HEK293 (cell line): ENCODE data around the gene CNTFR.
A peak's percentile ranks its signal among the peaks of the same experiment; 100 is the strongest.

Source experiments
- GLI2 ChIP-seq: fragments of 450-650 bp; formaldehyde crosslinking; IDR thresholded peaks from 2 replicates; pipeline ENCODE4; 2017; ENCODE audit warnings: missing biosample characterization, missing genetic modification characterization, low read depth, borderline replicate concordance
- GLI4 ChIP-seq: fragments of 450-650 bp; formaldehyde crosslinking; IDR thresholded peaks from 2 replicates; pipeline ENCODE4 v1.5.1; 2016; ENCODE audit warnings: missing biosample characterization, missing genetic modification characterization
- HOXD13 ChIP-seq: sonication (generic); formaldehyde crosslinking; IDR thresholded peaks from 2 replicates; pipeline ENCODE4 v1.8.0; 2022; ENCODE audit warnings: missing genetic modification reagents, borderline replicate concordance
- SETDB1 ChIP-seq: IDR thresholded peaks from one replicate; pipeline ENCODE4 v1.6.1; 2017; ENCODE audit warnings: mild to moderate bottlenecking, low read length, moderate library complexity, mixed read lengths; ENCODE audit not compliant: insufficient read length
- ZNF121 ChIP-seq: fragments of 450-650 bp; formaldehyde crosslinking; IDR thresholded peaks from 2 replicates; pipeline ENCODE4 v1.5.1; 2016; ENCODE audit warnings: missing biosample characterization, missing genetic modification characterization
- ZNF140 ChIP-seq: fragments of 450-650 bp; formaldehyde crosslinking; IDR thresholded peaks from 2 replicates; pipeline ENCODE4 v1.5.1; 2016; ENCODE audit warnings: missing biosample characterization, missing genetic modification characterization
- ZNF19 ChIP-seq: fragments of 450-650 bp; formaldehyde crosslinking; IDR thresholded peaks from 2 replicates; pipeline ENCODE4; 2016; ENCODE audit warnings: missing biosample characterization, missing genetic modification characterization, low read depth
- ZNF239 ChIP-seq: fragments of 450-650 bp; formaldehyde crosslinking; IDR thresholded peaks from 2 replicates; pipeline ENCODE4 v1.5.1; 2016; ENCODE audit warnings: missing biosample characterization, missing genetic modification characterization
- ZNF266 ChIP-seq: fragments of 450-650 bp; formaldehyde crosslinking; IDR thresholded peaks from 2 replicates; pipeline ENCODE4 v1.5.1; 2016; ENCODE audit warnings: missing biosample characterization, missing genetic modification characterization, low read depth
- ZNF394 ChIP-seq: fragments of 450-650 bp; formaldehyde crosslinking; IDR thresholded peaks from 2 replicates; pipeline ENCODE4 v1.5.1; 2016; ENCODE audit warnings: missing biosample characterization, missing genetic modification characterization, mild to moderate bottlenecking, moderate library complexity, borderline replicate concordance
- ZNF404 ChIP-seq: fragments of 450-650 bp; formaldehyde crosslinking; IDR thresholded peaks from 2 replicates; pipeline ENCODE4 v1.5.1; 2017; ENCODE audit warnings: missing biosample characterization, missing genetic modification characterization
- ZNF426 ChIP-seq: fragments of 450-650 bp; formaldehyde crosslinking; IDR thresholded peaks from 2 replicates; pipeline ENCODE4 v1.5.1; 2017; ENCODE audit warnings: missing biosample characterization, missing genetic modification characterization, mild to moderate bottlenecking, inconsistent platforms, moderate library complexity
- ZNF473 ChIP-seq: fragments of 450-650 bp; formaldehyde crosslinking; IDR thresholded peaks from 2 replicates; pipeline ENCODE4 v1.5.1; 2017; ENCODE audit warnings: missing biosample characterization, missing genetic modification characterization
- ZNF48 ChIP-seq: fragments of 450-650 bp; formaldehyde crosslinking; IDR thresholded peaks from 2 replicates; pipeline ENCODE4 v1.5.1; 2016; ENCODE audit warnings: missing biosample characterization, missing genetic modification characterization
- ZNF529 ChIP-seq: fragments of 450-650 bp; formaldehyde crosslinking; IDR thresholded peaks from 2 replicates; pipeline ENCODE4 v1.5.1; 2017; ENCODE audit warnings: missing genetic modification characterization, missing biosample characterization; ENCODE audit not compliant: insufficient replicate concordance
- ZNF571 ChIP-seq: fragments of 450-650 bp; formaldehyde crosslinking; IDR thresholded peaks from 2 replicates; pipeline ENCODE4 v1.5.0; 2017; ENCODE audit warnings: missing biosample characterization, missing genetic modification characterization
- ZNF677 ChIP-seq: fragments of 450-650 bp; IDR thresholded peaks from 2 replicates; pipeline ENCODE4 v1.5.0; 2018; ENCODE audit warnings: missing biosample characterization, mild to moderate bottlenecking, missing genetic modification characterization, moderate library complexity
- ZNF76 ChIP-seq: fragments of 450-650 bp; formaldehyde crosslinking; IDR thresholded peaks from 2 replicates; pipeline ENCODE4; 2016; ENCODE audit warnings: low read depth, missing biosample characterization, missing genetic modification characterization, borderline replicate concordance
- ZNF776 ChIP-seq: fragments of 450-650 bp; formaldehyde crosslinking; IDR thresholded peaks from 2 replicates; pipeline ENCODE4 v1.5.0; 2017; ENCODE audit warnings: missing biosample characterization, missing genetic modification characterization, borderline replicate concordance
- ZNF785 ChIP-seq: fragments of 450-650 bp; formaldehyde crosslinking; IDR thresholded peaks from 2 replicates; pipeline ENCODE4 v1.5.1; 2016; ENCODE audit warnings: missing biosample characterization, missing genetic modification characterization
- ZNF791 ChIP-seq: fragments of 450-650 bp; formaldehyde crosslinking; IDR thresholded peaks from 2 replicates; pipeline ENCODE4 v1.5.1; 2016; ENCODE audit warnings: missing biosample characterization, missing genetic modification characterization
- ZNF830 ChIP-seq: fragments of 450-650 bp; IDR thresholded peaks from 2 replicates; pipeline ENCODE4 v1.5.0; 2018; ENCODE audit warnings: missing biosample characterization, missing genetic modification characterization, low read depth, mild to moderate bottlenecking, moderate library complexity
- TF ChIP-seq, protein P1 (sequence below): fragments of 450-650 bp; formaldehyde crosslinking; IDR thresholded peaks from 2 replicates; pipeline ENCODE4 v1.5.1; 2016; ENCODE audit warnings: missing biosample characterization, missing genetic modification characterization
- TF ChIP-seq, protein P2 (sequence below): fragments of 450-650 bp; formaldehyde crosslinking; IDR thresholded peaks from 2 replicates; pipeline ENCODE4 v1.5.1; 2016; ENCODE audit warnings: missing biosample characterization, missing genetic modification characterization
- TF ChIP-seq, protein P3 (sequence below): fragments of 450-650 bp; formaldehyde crosslinking; IDR thresholded peaks from 2 replicates; pipeline ENCODE4 v1.5.1; 2016; ENCODE audit warnings: missing biosample characterization, missing genetic modification characterization, borderline replicate concordance
- TF ChIP-seq, protein P4 (sequence below): sonication (generic); formaldehyde crosslinking; IDR thresholded peaks from 2 replicates; pipeline ENCODE4 v1.8.1; 2022; ENCODE audit warnings: mild to moderate bottlenecking, moderate library complexity, missing genetic modification reagents
- TF ChIP-seq, protein P5 (sequence below): fragments of 450-650 bp; IDR thresholded peaks from 2 replicates; pipeline ENCODE4 v1.5.1; 2018; ENCODE audit warnings: missing biosample characterization, missing genetic modification characterization
- TF ChIP-seq, protein P6 (sequence below): fragments of 450-650 bp; formaldehyde crosslinking; IDR thresholded peaks from 2 replicates; pipeline ENCODE4 v1.5.1; 2016; ENCODE audit warnings: missing biosample characterization, missing genetic modification characterization
- TF ChIP-seq, protein P7 (sequence below): fragments of 450-650 bp; formaldehyde crosslinking; IDR thresholded peaks from 2 replicates; pipeline ENCODE4 v1.5.1; 2016; ENCODE audit warnings: missing biosample characterization, missing genetic modification characterization

The CNTFR gene

DNA sequence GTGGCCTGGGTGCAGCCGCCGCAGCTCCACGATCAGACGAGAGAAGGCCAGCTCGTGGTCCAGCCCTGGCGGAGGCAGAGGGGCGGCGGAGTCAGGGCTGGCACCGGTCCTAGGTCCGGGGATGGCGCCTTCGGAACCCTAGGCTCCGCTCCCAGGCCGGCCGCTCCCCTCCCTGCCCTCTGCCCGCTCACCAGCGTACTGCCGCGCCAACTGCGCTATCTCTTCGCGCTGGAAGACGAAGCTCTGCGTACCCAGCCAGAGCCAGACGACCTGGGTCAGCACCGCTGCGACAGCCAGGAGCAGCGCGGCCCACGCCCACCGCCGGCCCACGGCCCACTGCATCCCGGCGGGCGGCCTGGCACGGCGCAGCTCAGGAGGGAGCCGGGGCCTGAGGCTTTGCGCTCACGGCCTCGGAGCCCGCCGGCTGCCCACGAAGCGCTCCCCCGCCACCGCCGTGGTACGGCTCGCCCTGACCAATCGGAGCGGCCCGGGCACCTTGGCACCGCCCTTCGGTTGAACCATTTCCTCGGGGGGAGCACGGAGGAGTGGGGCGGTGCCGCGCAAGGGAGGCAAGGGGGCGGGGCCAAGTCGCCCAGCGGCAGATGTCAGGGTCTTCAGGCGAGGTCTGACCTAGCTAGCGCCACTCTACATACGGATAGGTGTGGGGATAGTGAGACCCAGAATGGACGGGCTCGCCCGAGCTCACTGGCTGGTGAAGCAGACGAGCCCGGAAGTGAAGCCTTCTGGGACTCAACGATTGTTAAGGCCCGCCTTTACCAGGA is 48.0 kb upstream of the CNTFR start, which contains the start of gene SIGMAR1 (continued):
- TF ChIP-seq, protein P1, sequence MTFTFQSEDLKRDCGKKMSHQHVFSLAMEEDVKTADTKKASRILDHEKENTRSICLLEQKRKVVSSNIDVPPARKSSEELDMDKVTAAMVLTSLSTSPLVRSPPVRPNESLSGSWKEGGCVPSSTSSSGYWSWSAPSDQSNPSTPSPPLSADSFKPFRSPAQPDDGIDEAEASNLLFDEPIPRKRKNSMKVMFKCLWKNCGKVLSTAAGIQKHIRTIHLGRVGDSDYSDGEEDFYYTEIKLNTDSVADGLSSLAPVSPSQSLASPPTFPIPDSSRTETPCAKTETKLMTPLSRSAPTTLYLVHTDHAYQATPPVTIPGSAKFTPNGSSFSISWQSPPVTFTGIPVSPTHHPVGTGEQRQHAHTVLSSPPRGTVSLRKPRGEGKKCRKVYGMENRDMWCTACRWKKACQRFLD (tag by site-specific recombination), result no peak
- TF ChIP-seq ZNF394 (tag by site-specific recombination), result no peak
- TF ChIP-seq GLI2 (tag by site-specific recombination), result no peak
- no peak for TF ChIP-seq ZNF830
- TF ChIP-seq, protein P2, sequence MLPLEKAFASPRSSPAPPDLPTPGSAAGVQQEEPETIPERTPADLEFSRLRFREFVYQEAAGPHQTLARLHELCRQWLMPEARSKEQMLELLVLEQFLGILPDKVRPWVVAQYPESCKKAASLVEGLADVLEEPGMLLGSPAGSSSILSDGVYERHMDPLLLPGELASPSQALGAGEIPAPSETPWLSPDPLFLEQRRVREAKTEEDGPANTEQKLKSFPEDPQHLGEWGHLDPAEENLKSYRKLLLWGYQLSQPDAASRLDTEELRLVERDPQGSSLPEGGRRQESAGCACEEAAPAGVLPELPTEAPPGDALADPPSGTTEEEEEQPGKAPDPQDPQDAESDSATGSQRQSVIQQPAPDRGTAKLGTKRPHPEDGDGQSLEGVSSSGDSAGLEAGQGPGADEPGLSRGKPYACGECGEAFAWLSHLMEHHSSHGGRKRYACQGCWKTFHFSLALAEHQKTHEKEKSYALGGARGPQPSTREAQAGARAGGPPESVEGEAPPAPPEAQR (tag by site-specific recombination), result no peak
- TF ChIP-seq, protein P3, sequence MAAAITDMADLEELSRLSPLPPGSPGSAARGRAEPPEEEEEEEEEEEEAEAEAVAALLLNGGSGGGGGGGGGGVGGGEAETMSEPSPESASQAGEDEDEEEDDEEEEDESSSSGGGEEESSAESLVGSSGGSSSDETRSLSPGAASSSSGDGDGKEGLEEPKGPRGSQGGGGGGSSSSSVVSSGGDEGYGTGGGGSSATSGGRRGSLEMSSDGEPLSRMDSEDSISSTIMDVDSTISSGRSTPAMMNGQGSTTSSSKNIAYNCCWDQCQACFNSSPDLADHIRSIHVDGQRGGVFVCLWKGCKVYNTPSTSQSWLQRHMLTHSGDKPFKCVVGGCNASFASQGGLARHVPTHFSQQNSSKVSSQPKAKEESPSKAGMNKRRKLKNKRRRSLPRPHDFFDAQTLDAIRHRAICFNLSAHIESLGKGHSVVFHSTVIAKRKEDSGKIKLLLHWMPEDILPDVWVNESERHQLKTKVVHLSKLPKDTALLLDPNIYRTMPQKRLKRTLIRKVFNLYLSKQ (tag by site-specific recombination), result no peak
- TF ChIP-seq ZNF791, result no peak
- no peak for TF ChIP-seq ZNF404 (tag by site-specific recombination)
- TF ChIP-seq ZNF76, result peak; percentile 62; the same call in 1 of the 2 replicates
- no peak; the same call in 1 of the 2 replicates for TF ChIP-seq ZNF677 (tag by site-specific recombination)
- TF ChIP-seq SETDB1, result no peak
- no peak for TF ChIP-seq ZNF140
- TF ChIP-seq ZNF776, result no peak
- TF ChIP-seq, protein P4, sequence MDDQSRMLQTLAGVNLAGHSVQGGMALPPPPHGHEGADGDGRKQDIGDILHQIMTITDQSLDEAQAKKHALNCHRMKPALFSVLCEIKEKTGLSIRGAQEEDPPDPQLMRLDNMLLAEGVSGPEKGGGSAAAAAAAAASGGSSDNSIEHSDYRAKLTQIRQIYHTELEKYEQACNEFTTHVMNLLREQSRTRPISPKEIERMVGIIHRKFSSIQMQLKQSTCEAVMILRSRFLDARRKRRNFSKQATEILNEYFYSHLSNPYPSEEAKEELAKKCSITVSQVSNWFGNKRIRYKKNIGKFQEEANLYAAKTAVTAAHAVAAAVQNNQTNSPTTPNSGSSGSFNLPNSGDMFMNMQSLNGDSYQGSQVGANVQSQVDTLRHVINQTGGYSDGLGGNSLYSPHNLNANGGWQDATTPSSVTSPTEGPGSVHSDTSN (CRISPR knock-in tag), result peak; percentile 54; the same call in 1 of the 2 replicates
- TF ChIP-seq ZNF473 (tag by site-specific recombination), result no peak
- no peak for TF ChIP-seq ZNF571 (tag by site-specific recombination)
- no peak for TF ChIP-seq ZNF121 (tag by site-specific recombination)
- TF ChIP-seq ZNF266 (tag by site-specific recombination), result no peak
- TF ChIP-seq ZNF239, result no peak
- TF ChIP-seq, protein P5, sequence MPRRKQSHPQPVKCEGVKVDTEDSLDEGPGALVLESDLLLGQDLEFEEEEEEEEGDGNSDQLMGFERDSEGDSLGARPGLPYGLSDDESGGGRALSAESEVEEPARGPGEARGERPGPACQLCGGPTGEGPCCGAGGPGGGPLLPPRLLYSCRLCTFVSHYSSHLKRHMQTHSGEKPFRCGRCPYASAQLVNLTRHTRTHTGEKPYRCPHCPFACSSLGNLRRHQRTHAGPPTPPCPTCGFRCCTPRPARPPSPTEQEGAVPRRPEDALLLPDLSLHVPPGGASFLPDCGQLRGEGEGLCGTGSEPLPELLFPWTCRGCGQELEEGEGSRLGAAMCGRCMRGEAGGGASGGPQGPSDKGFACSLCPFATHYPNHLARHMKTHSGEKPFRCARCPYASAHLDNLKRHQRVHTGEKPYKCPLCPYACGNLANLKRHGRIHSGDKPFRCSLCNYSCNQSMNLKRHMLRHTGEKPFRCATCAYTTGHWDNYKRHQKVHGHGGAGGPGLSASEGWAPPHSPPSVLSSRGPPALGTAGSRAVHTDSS (tag by site-specific recombination), result no peak; the same call in 1 of the 2 replicates
- TF ChIP-seq, protein P6, sequence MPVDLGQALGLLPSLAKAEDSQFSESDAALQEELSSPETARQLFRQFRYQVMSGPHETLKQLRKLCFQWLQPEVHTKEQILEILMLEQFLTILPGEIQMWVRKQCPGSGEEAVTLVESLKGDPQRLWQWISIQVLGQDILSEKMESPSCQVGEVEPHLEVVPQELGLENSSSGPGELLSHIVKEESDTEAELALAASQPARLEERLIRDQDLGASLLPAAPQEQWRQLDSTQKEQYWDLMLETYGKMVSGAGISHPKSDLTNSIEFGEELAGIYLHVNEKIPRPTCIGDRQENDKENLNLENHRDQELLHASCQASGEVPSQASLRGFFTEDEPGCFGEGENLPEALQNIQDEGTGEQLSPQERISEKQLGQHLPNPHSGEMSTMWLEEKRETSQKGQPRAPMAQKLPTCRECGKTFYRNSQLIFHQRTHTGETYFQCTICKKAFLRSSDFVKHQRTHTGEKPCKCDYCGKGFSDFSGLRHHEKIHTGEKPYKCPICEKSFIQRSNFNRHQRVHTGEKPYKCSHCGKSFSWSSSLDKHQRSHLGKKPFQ (tag by site-specific recombination), result no peak
- TF ChIP-seq ZNF529, result no peak
- TF ChIP-seq ZNF48 (tag by site-specific recombination), result no peak
- no peak for TF ChIP-seq ZNF426 (tag by site-specific recombination)
- 0 out of 2 replicates have a peak, but pooled peaks have one; percentile 21 for TF ChIP-seq ZNF785 (tag by site-specific recombination)
- no peak for TF ChIP-seq GLI4 (tag by site-specific recombination)
- TF ChIP-seq HOXD13 (CRISPR knock-in tag), result peak; percentile 77; the same call in 1 of the 2 replicates
- no peak for TF ChIP-seq ZNF19 (tag by site-specific recombination)
- TF ChIP-seq, protein P7, sequence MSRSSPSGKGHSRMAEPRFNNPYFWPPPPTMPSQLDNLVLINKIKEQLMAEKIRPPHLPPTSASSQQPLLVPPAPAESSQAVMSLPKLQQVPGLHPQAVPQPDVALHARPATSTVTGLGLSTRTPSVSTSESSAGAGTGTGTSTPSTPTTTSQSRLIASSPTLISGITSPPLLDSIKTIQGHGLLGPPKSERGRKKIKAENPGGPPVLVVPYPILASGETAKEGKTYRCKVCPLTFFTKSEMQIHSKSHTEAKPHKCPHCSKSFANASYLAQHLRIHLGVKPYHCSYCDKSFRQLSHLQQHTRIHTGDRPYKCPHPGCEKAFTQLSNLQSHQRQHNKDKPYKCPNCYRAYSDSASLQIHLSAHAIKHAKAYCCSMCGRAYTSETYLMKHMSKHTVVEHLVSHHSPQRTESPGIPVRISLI (tag by site-specific recombination), result no peak
